T47D (cell line): ENCODE measurements around the gene MEGF9.
A peak's percentile ranks its signal among the peaks of the same experiment; 100 is the strongest.

Experiments used
- DNase-seq, 2 experiments: peaks; one replicate each; pipeline versions ENCODE4 v3.0.0 to v3.0.0-alpha.2; 2011 to 2012; ENCODE audit warnings: low read depth in 1 of 2, low spot score in 1 of 2
- JUND ChIP-seq: IDR thresholded peaks from 2 replicates; pipeline ENCODE4 v1.6.1; 2012; ENCODE audit warnings: low read depth
- in situ Hi-C: cut with HindIII; loops from 2 replicates; pipeline ENCODE4 v1.10.0; 2016; ENCODE audit warnings: low sequenced_read_pairs, low pct_unique_long_range_greater_than_20kb

MEGF9 gene

DNA sequence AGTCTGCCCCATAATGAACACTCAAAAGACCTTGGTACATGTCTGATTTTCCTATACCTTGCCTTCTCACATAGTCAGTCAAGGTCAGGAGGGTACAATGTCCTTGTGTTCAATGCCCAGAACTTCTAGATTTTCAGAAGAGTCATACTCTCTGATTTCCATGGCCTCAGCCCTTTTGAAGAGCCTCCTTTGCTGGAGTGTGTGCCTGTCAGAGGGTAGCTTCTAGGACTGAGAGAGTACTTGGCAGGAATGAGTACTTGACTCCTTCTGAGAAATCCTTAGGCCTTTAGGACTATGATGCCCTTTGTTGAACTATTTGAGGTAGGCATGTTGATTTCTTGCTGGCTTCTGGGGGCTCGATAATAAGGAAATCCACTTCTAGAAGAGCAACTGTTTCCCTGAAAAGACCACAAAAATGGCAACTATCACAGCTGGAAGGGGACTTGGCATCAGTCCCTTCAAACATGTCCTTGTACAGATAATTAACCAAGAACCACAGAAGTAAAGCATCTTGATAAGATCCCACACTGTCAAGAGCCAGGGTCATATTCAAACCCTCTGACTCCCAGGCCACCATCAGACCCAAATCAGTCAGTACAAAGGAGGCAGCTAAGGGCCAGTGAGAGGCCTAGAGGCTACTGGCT is 10.6 kb upstream of the MEGF9 start:
- no peak for DNase-seq
- no peak for TF ChIP-seq JUND
- in situ Hi-C loops, result no loop called here

DNA sequence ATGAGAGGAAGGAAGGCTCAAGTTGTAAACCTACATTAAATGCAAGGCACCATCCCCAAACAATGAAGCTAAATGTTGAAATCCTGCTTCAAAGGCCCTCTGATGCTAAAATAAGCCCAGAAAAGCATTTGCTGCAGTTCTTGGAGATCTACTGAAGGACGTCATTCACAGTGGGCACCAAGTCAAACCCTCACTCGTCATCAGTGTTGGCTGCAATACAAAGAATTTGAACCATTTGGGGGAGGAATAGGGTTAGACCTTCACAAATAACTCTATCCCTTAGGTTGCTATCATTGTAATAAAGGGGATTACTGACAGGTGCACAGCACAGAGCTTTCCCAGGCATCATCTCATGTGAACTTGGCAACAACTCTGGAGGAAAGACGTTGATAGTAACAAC is 9.3 kb upstream of the MEGF9 start:
- no peak for DNase-seq

GRCh38 chr9:120720404-120720803 is 6.1 kb upstream of the MEGF9 start:
- no peak for TF ChIP-seq JUND
- no peak for DNase-seq
- in situ Hi-C loops, result no loop called here

More for the DNA sequence above, 9.3 kb upstream of the MEGF9 start:
- in situ Hi-C loops, result no loop called here
- TF ChIP-seq JUND, result no peak

DNA sequence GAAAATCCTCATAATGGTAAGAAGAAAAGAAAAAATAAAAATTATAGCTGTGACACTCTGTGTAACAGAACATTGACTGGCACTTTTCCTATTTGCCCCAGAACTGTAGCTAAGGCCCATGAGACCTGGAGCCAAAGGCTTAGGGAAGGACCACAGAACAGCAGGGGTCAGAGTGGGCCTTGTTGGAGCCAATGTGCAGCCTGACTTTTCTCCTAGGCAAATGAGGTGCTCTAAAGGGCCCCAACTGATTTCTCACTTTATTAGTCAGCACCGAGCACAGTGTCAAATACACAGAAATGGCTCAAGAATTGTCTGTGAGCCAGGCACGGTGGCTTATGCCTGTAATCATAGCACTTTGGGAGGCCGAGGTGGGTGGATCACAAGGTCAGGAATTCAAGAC is 4.0 kb upstream of the MEGF9 start:
- in situ Hi-C loops, result no loop called here
- no peak for TF ChIP-seq JUND
- no peak for DNase-seq

DNA sequence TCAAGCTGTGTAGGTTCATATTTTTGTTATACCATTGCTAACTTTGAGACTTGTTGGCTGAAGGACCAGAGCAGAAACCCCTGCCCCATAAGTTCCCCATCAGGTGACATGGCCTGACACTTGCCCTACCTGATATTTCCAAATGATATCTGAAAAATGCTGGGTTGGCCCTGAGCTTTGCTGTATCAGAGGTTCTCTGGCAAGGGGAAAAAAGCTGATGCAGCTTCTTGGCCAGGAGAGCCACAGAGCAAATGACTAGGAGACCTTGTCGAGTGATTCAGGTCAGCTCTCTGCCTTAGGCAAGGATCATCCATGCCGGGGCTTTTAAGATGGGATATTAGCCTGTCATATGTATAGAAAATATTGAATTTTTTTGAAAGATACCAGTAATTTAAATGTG is 2.9 kb upstream of the MEGF9 start:
- TF ChIP-seq JUND, result no peak
- no peak for DNase-seq
- in situ Hi-C loops, result no loop called here

DNA sequence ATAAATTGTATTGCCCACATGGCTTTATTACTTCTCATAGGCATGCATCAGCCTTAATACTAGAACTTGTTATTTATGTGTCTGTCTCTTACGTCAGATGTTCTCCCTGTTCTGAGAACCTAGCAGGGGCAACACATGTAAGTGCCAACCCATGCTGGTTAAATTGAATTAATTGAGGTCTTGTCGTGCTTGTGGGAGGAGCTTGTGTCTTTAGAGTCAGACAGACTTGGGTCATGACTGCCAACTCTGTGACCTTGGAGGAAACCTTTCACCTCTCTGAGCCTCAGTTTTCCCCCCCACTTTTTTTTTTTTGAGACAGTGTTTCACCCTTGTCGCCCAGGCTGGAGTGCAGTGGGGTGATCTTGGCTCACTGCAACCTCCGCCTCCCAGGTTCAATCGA is 2.2 kb upstream of the MEGF9 start:
- no peak for TF ChIP-seq JUND
- in situ Hi-C loops, result no loop called here
- no peak for DNase-seq

- in situ Hi-C loops, result no loop called here
- no peak for DNase-seq
- TF ChIP-seq JUND, result no peak
Measured at GRCh38 chr9:120715389-120715924, 1.2 kb upstream of the MEGF9 start.

DNA sequence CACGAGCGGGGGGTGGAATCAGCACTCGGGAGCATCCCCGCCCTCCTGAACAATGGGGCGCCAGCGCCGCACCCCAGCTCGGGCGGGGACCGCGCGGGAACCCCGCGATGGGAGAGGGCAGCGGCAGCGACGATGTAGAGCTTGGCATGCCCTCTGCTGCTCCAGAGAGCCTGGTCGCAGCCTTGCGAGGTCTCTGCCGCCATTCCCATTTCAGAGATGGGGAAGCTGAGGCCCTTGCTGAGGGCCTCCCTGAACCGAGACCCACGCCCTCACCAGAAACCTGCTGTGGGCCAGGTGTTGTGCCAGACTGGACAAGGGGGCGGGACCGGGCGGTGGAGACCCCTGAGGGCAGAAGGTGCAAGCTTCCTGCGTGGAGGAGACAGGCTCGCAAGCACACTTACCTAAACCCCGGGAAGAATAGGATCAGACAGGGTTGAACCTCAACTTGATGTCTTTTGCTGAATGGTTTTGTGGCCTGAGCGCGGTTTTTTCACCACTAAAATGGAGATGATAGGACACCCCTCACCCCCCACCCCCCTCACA is 647 bp upstream of the MEGF9 start:
- in situ Hi-C loops, result no loop called here
- no peak for DNase-seq
- no peak for TF ChIP-seq JUND

- in situ Hi-C loops, result no loop called here
- DNase-seq, result peak; percentile 56 to 58
- no peak for TF ChIP-seq JUND
Measured at GRCh38 chr9:120713257-120714087, 798 bp downstream of the MEGF9 start.

DNA sequence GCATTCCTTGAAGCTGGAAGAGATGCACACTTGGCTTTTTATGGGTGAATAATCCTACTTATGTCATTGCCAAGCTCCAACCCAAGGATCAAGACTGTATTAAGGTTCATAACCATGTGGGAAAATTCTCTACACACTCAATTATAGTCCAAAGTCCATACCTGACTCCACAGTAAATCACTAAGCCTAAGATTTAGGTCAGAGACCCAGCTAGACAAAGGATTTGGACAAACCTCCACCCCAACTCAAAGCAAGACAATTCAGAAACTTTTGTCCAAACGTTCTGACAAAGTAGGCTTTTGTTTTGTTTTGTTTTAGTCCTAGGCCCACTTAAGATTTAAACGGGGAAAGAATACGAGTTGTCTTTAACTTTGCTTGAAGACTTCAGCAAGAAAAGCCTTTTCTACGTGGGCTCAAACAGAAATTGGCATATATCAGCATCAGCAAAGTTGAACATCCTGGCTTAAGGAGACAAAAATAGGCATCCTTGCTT is 1.7 kb downstream of the MEGF9 start:
- in situ Hi-C loops, result no loop called here
- TF ChIP-seq JUND, result no peak
- DNase-seq, result no peak

- in situ Hi-C loops, result no loop called here
- peak in 1 of 2 experiments; percentile 24 for DNase-seq
- TF ChIP-seq JUND, result no peak
Measured at GRCh38 chr9:120711841-120712538, 2.3 kb downstream of the MEGF9 start.

- TF ChIP-seq JUND, result no peak
- in situ Hi-C loops, result no loop called here
- DNase-seq, result peak in 1 of 2 experiments; percentile 23
Measured at GRCh38 chr9:120711354-120711753, 2.9 kb downstream of the MEGF9 start.
